GM21717 (cell line): ENCODE results near the gene DIPK1B.

ENCODE experiments used
- ATAC-seq: cut with Tn5 transposase; IDR thresholded peaks from one replicate; pipeline ENCODE4 v1.9.1; 2021; ENCODE audit warnings: mild to moderate bottlenecking, moderate library complexity; ENCODE audit not compliant: unreplicated experiment

The DIPK1B gene

DNA sequence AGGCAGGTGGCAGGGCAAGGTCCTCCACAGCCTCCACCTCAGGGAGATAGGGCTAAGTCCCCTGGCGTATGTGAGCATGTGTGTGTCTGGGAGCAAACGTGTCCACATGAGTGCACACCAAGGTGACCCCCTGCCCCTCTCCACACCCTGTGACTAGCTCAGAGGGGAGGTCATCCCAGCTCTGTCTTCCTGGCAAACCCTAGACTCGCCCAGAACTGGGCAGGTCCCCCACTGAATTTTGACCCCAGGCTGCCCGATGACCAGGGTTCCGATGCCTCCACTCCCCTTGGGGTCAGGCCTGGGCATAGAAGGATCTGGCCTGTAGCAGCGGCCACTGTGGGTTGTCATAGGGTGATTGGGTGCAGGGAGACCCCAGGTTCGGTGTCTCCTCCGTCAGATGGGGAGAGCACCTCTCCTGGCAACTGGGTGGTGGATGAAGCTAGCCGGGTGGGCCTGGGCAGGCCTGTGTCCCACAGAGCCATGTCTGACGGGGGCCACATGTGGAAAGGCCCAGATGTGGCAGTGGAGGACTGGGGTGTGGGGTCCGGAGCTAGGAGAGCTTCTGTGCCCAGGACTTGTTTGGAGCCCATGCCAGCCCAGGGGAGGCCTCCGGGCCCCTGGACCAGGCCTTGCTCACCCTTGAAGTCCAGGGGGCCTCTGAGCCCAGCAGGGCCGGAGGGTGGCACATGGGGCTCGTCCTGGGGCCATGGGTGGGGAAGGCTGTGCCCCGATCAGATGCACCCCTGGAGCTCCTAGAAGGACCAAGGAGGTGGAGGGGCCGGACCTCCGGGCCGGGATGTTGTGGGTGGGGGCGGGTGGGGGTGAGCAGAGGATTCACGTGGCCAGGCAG is 6.2 kb downstream of the DIPK1B start:
- ATAC-seq = no peak

DNA sequence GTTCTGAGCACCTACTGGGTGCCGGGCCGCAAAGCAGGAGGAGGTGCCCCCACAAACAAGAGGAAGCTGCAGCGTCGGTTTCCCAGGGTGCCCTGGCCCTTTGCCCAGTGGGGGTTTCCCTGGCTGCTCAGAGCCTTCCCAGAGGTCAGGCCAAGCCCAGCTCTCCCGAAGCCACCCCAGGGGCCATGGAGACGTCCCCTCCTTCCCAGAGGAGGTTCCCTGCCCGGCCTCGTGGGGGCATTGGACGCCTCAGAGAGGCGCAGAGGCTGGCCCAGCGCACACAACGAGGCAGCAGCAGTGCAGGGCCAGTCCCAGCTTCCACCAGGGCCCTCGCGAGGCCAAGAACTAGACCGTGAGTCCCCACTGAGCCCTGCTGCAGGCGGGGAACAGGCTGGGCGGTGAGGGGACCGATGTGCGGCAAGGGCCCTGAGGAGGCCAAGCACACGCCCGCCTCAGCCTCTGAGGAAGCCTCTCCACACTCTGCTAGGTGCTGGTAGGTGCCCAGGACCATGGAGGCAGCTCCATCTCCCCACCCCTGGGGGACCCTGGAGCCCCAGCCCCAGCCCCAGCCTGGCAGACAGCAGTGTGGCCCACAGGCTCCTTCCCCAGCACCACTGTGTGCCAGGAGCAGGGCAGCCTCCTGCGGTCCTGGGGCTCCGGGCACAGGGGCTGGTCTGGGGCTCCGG is 7.0 kb downstream of the DIPK1B start:
- ATAC-seq = no peak

DNA sequence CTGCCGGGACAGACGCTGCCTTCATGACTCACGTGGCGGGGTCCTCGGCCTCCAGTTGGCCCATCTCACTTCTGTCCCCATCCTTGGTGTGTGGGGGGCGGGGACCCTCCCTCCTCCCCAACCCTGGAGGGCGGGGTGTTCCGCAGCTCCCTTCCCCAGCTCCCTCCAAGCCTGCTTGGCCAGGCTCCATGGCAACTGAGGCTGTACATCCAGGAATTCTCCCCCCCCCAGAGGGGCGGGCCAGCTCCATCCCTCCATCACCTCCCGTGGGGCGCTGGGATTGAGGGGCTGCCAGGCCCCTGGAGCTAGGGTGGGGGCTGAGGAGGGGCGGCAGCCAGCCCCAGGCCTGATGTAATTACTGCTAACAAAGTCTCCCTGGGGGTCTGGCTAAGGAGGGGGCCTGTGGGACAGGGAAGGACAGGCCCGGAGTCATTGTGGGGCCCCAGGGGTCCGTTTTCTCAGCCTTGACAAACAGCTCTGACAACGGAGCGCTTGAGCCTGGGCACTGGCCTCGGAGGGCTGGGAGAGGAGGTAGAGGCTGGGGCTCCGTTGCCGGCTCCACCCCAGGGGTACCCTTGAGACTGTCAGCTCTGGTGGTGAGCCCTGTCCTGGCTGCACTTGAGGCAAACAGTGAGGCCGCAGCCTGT is 8.0 kb downstream of the DIPK1B start:
- ATAC-seq = no peak

- ATAC-seq = no peak
Observed at GRCh38 chr9:136720898-136721338, 8.5 kb downstream of the DIPK1B start.

DNA sequence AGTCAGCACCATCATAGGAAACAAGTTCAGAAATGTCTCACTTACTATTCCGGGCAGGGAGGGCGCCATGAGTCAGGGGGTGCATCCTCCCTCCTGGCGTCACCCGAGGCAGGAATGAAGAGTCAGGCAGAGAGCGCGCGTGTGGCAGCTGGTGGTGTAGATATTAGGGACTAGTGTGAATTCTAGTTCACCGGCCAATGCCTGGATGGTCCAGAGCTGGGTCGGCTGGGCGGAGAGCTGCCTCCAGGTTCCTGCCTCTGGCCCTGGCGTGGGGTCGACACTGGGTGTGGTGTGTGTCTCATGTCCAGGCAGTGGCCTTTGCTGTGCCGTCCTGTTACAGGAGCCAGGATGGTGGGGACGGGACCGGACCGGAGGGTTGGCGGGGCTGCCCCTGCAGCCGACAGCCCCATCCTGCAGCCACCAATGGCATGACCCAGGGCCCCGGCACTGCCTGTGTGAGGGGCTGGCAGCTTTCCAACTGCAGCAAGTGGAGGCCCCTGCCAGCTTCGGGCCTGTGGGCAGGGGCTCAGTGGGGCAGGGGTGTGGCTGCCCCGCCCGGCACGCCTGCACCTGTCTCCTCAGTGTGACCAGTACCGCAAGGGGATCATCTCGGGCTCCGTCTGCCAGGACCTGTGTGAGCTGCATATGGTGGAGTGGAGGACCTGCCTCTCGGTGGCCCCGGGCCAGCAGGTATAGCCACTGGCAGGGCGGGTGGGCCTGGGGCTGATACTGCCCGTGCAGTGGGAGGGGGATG is 9.1 kb downstream of the DIPK1B start:
- ATAC-seq = no peak

DNA sequence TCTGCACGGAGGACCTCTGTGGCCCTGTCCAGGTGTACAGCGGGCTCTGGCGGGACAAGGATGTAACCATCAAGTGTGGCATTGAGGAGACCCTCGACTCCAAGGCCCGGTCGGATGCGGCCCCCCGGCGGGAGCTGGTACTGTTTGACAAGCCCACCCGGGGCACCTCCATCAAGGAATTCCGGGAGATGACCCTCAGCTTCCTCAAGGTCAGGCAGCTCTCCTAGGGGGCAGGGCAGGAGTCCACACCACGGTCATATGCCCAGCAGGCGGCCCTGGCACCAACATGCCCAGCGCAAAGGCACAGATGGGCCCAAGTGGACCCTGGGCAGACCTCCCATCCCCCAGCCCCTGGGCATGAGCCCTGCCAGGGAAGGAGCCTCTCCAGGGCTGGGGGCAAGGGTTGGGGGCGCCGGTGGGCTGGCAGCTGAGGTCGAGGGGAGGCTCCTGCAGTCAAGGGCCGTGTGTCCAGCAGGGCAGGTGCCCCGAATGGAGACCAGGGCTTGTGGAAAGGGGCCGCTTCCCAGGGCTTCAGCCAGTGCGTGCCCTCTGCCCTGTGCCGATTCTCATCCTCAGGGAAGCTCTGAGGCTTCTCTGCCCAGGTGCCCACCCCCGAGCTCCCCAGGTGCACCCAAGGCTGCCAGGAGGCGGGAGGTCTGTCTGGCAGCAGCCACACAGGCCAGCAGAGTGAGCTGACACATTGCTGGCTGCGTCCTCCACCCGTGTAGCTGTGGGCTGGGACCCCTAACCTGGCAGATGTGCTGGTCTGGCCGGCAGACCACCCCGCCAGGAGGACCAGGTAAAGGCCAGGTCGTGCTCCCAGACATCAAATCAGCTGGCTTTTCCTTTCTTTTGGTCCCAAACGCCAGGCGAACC is 10.0 kb downstream of the DIPK1B start:
- no peak for ATAC-seq

DNA sequence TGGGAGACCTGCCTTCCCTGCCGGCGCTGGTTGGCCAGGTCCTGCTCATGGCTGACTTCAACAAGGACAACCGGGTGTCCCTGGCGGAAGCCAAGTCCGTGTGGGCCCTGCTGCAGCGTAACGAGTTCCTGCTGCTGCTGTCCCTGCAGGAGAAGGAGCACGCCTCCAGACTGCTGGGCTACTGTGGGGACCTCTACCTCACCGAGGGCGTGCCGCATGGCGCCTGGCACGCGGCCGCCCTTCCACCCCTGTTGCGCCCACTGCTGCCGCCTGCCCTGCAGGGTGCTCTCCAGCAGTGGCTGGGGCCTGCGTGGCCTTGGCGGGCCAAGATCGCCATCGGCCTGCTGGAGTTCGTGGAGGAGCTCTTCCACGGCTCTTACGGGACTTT is 10.6 kb downstream of the DIPK1B start:
- ATAC-seq = no peak

GRCh38 chr9:136723362-136723976 is 11.1 kb downstream of the DIPK1B start:
- ATAC-seq = no peak

DNA sequence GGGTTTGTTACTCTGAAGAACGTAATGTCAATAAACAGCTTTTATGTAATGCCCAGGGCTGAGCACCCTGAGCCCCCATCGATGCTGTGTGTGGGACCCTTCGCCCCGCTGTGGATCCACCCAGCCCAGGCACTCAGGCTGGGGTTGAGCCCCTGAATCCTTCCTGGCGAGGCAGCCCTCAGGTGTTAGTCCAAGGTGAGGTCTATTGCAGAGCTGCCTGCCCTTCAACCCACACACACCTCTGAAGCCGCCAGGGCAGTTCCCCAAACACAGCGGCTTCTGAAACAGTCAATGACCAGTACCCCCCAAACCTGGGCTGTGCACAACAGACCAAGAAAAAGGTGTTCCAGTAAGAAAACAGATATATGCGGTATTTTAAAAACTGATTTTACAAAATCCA is 11.6 kb downstream of the DIPK1B start:
- no peak for ATAC-seq

DNA sequence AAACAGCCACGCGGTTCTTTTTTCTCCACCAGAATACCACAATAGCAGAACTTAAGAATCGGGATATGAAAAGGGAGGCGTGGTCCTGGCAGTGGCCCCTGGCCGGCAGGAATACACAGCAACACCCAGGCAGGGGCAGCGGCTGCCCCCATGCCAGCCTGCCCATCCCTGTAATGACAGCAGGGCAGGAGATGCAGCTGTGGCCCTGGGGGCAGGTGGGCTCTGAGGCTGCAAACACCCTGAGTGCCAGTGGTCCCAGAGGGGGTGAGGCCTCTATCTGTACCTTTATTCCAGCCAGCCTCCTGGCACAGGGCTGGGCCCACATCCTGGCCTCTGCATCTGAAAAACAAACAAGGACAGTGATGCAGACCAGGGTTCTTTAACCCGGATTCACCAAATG is 12.4 kb downstream of the DIPK1B start:
- no peak for ATAC-seq

DNA sequence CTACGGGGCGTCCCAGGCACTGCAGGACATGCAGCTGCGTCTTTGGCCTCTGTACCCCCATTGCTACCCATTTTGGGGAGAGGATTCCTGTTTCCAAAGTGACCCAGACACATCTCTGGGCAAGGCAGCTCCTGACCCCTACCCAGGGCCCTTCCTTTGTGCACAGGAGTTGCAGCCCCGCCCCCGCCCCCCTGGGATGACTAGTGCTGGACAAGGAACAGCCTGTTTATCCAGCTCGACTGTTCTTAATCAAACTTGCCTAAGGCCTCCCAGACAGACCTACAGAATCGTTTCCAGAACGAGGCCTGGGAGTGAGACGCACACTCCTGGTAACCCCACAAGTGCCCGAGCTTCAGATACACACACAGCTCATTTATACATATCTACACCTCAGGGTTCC is 13.2 kb downstream of the DIPK1B start:
- no peak for ATAC-seq

DNA sequence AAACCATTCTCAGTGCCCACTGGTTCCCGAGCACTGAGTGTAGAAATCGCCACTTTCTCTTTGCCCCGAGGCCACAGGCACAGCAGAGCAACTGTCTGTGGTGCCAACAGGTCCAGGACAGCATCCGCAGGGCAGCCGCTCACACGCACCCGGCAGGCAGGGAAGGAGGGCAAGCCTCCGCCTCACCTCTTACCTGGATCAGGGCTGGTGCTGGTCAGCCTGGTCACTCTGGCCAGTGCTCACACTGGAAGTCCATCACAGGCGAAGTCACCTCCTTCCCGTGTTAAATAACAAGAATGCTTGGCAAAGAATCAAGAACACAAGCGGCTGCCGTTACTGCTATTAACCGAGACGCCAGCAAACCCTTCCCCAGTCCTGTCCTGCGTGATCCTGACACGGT is 13.7 kb downstream of the DIPK1B start:
- ATAC-seq = no peak

GRCh38 chr9:136726631-136727191 is 14.3 kb downstream of the DIPK1B start:
- ATAC-seq = no peak

GRCh38 chr9:136728080-136728547 is 15.7 kb downstream of the DIPK1B start:
- ATAC-seq = peak; percentile 47

- peak; percentile 18 for ATAC-seq
Observed at GRCh38 chr9:136728548-136729123, 16.3 kb downstream of the DIPK1B start.

DNA sequence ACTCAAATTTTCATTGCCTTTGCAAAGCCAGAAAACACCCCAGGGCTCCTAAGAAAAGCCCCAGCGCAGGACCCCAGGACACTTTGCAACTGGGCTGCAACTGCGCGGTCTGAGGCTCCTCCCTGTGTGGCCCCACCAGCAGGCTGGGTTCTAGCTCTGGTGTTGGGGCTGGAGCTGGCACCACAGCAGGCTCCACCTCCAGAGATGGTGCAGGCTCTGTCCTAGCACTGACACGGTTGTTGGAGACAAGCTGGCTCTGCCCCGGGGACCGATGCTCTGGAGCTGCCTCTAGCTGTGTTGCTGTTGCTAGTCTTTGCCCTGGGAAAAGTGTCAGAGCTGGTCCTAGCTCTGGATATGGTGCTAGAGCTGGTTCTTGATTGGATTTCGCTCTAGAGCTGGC is 16.8 kb downstream of the DIPK1B start:
- no peak for ATAC-seq

DNA sequence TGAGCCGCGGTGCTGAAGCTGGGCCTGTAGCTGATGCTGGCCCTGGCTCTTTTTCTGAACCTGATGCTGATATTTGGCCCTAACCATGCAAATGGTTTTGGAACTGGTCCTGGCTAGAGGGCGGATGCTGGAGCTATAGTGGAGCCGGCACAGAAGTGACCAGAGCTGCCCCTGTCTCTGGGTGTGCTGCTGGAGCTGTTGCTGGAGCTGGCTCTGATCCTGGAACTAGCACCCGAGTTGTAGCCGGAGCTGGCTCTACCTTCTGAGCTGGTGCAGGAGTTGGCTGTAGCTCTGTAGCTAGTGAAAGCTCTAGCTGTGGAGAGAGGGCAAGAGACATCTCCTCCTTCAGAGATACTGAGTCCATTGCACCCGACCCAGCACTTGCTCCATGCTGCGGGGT is 17.6 kb downstream of the DIPK1B start:
- no peak for ATAC-seq

DNA sequence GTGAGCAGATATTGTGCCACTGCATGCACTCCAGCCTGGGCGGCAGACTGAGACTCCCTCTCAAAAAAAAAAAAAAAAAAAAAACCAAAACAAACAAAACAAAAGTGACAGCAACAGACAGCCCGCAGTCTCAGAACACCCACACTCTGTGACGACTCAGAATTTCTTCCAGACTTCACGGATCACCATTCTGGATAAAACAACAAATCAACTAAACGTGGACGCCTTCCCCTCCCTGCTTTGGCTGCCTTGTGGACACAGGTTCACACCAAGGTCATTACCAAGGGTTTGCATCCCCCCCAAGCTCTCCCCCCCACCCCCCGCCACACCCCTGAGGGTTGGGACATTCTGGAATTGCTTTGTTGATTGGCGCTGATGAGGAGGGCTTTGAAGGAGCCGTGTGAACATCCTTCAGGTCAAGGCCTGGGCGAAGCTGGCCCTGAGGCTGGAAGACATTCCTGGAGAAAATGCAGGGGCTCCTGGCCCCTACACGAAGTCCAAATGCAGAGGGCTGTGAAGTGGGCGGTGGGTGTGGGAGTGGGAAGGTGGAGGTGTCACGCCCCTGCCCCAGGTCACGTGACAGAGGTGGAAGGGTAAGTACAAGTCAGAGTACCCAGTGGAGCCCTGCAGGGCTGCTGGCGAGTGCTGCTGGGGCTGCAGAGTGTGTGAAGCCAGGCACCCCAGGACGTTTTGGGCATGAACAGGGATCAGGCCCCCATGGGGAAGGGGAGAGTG is 20.2 kb downstream of the DIPK1B start:
- ATAC-seq = no peak
